Breast epithelium (tissue), 4 donors: ENCODE results near the gene NXT1. TPM values are rescaled to one million over a fixed set of nuclear protein-coding genes. Genes with fewer than 3 reads are reported as not detected.
"Not testable (repeated sequence)": the region's sequence is repeated elsewhere in the genome, so short reads cannot be mapped to it uniquely, and the experiment has no call there.

Experiments
- DNase-seq, 2 donors: peaks; one replicate each; pipeline ENCODE4 v3.0.0-alpha.2; 2019; ENCODE audit warnings: low spot score in 2 of 2
- H3K27ac ChIP-seq, 2 donors: fragments of 200-600 bp; sonication (generic) in 1 of 2; one replicate each; pipeline ENCODE4 v1.5.1; 2016 to 2019; ENCODE audit warnings: mild to moderate bottlenecking in 1 of 2
- H3K27me3 ChIP-seq, 2 donors: fragments of 200-600 bp; sonication (generic) in 1 of 2; one replicate each; pipeline versions ENCODE4 v1.5.1 to v1.6.0; 2017 to 2019; ENCODE audit warnings: control low read depth in 1 of 2, mild to moderate bottlenecking in 1 of 2
- H3K36me3 ChIP-seq: fragments of 200-600 bp; one replicate; pipeline ENCODE4 v1.5.1; 2019
- H3K4me1 ChIP-seq, 2 donors: fragments of 200-600 bp; sonication (generic); one replicate each; pipeline ENCODE4 v1.5.1; 2016 to 2019; ENCODE audit warnings: control low read depth in 1 of 2
- H3K4me3 ChIP-seq, 3 donors: fragments of 200-600 bp; sonication (generic); 1 replicate in 2 of 3; 2 replicates in 1 of 3; pipeline ENCODE4 v1.5.1; 2016 to 2019; ENCODE audit warnings: mild to moderate bottlenecking in 3 of 3, moderate library complexity in 2 of 3
- H3K9me3 ChIP-seq, 2 donors: fragments of 200-600 bp; sonication (generic) in 1 of 2; one replicate each; pipeline ENCODE4 v1.5.1; 2016 to 2019; ENCODE audit warnings: control low read depth in 1 of 2
- CTCF ChIP-seq, 3 donors: fragments of 450-650 bp; IDR thresholded peaks; one replicate each; pipeline ENCODE4 v1.5.1; 2016 to 2017; ENCODE audit warnings: antibody characterized with exemption in 3 of 3, mild to moderate bottlenecking in 3 of 3, moderate library complexity in 3 of 3
- POLR2A ChIP-seq: fragments of 450-650 bp; IDR thresholded peaks from one replicate; pipeline ENCODE4 v1.6.1; 2016; ENCODE audit warnings: antibody characterized with exemption, mild to moderate bottlenecking, moderate library complexity
- POLR2AphosphoS5 ChIP-seq, 3 donors: sonication (generic); formaldehyde crosslinking; IDR thresholded peaks; one replicate each; pipeline ENCODE4 v1.6.1; 2017; ENCODE audit warnings: antibody characterized with exemption in 3 of 3
- intact Hi-C: fragments of 100-400 bp; cut with DNase I; formaldehyde crosslinking; loops from one replicate; pipeline ENCODE4 v1.15.1; 2023; ENCODE audit warnings: low total_unique reads
- total RNA-seq, 3 donors: library from RNA; depleted of rRNA; stranded (reverse); fragments of >200 nt; gene quantifications; one replicate each; pipeline ENCODE4 v1.1.0, GENCODE V29; 2016

The NXT1 gene
- total RNA-seq, 3 donors from 2014 or later: 25.9 to 42.9 (median 33.2) TPM

GRCh38 chr20:23303325-23304102, 47.1 kb upstream of the NXT1 start:
- intact Hi-C loops: loop anchor here (5.0 kb wide), 1 partner anchor 374 kb away; no protein-coding TSS in a partner anchor
- Histone ChIP-seq H3K27me3 (no peaks in the 10 kb centered on the region), H3K9me3 (peaks cover 0 to 3% of the 10 kb centered on the region in 2 donors), H3K4me3 (no peak overlapping the region), H3K36me3 (no peaks in the 10 kb centered on the region), H3K4me1 (no peaks in the 10 kb centered on the region), H3K27ac (no peak overlapping the region)
- peak in 1 of 2 donors; percentile 20 for DNase-seq
- TF ChIP-seq POLR2AphosphoS5 (IDR thresholded peaks at IDR 0.05) (no peak), CTCF (IDR thresholded peaks at IDR 0.05) (no peak), POLR2A (no peak)

- Histone ChIP-seq H3K27ac (no peak overlapping the region), H3K9me3 (peaks cover 0 to 3% of the 10 kb centered on the region in 2 donors), H3K36me3 (no peaks in the 10 kb centered on the region), H3K4me3 (peak overlapping the region in 1 of 3 donors; percentile 17), H3K4me1 (no peaks in the 10 kb centered on the region), H3K27me3 (no peaks in the 10 kb centered on the region)
- intact Hi-C loops: loop anchor here (5.0 kb wide), 1 partner anchor 373 kb away; no protein-coding TSS in a partner anchor
- TF ChIP-seq POLR2A (no peak), POLR2AphosphoS5 (IDR thresholded peaks at IDR 0.05) (no peak), CTCF (IDR thresholded peaks at IDR 0.05) (no peak)
- peak in 1 of 2 donors; percentile 34 for DNase-seq
These were observed 46.0 kb upstream of the NXT1 start for GRCh38 chr20:23304616-23305015.

- no peak for TF ChIP-seq CTCF (IDR thresholded peaks at IDR 0.05)
- TF ChIP-seq POLR2AphosphoS5 (IDR thresholded peaks at IDR 0.05): no peak
- TF ChIP-seq POLR2A: no peak
- H3K36me3 ChIP-seq: no peaks in the 10 kb centered on the region
- peak in 1 of 2 donors; percentile 19 for DNase-seq
These were observed 45.5 kb upstream of the NXT1 start for GRCh38 chr20:23305098-23305497.

DNA sequence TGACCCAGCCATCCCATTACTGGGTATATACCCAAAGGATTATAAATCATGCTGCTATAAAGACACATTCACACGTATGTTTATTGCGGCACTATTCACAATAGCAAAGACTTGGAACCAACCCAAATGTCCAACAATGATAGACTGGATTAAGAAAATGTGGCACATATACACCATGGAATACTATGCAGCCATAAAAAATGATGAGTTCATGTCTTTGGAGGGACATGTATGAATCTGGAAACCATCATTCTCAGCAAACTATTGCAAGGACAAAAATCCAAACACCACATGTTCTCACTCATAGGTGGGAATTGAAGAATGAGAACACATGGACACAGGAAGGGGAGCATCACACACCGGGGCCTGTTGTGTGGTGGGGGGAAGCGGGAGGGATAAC, 43.2 kb upstream of the NXT1 start:
- H3K4me3 ChIP-seq, H3K27me3 ChIP-seq, H3K4me1 ChIP-seq, intact Hi-C loops, H3K36me3 ChIP-seq, H3K27ac ChIP-seq, H3K9me3 ChIP-seq, DNase-seq: not testable (repeated sequence)

More at GRCh38 chr20:23305098-23305497, 45.5 kb upstream of the NXT1 start:
- H3K4me3 ChIP-seq: peak overlapping the region in 1 of 3 donors; percentile 17
- H3K4me1 ChIP-seq: no peaks in the 10 kb centered on the region
- intact Hi-C loops: no loop called here
- H3K27ac ChIP-seq: no peak overlapping the region
- H3K27me3 ChIP-seq: no peaks in the 10 kb centered on the region
- H3K9me3 ChIP-seq: peaks cover 0 to 3% of the 10 kb centered on the region in 2 donors

DNA sequence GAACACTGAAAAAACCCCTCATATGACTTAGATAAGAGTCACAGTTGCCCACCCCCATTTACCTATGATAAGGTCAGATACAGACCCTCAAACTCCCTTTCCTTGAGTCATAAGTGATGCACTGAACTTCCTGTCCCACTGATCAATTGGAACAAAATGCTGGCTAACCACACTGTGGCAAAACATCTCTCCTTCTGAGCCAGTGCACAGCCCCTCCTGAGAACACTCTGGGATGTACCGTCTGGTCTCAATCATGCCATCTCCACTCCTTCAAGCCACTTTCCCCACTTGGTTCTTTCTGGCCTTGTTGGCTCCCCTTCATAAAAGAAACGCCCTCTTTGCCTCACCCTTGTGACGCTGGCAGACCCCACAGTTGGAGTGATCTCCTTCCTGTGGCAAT, 42.6 kb upstream of the NXT1 start:
- no peaks in the 10 kb centered on the region for H3K27me3 ChIP-seq
- no peak for TF ChIP-seq POLR2A
- no peak for TF ChIP-seq POLR2AphosphoS5 (IDR thresholded peaks at IDR 0.05)
- TF ChIP-seq CTCF (IDR thresholded peaks at IDR 0.05): no peak
- H3K36me3 ChIP-seq: no peaks in the 10 kb centered on the region
- peaks cover 0 to 3% of the 10 kb centered on the region in 2 donors for H3K9me3 ChIP-seq
- H3K27ac ChIP-seq: no peak overlapping the region
- no peaks in the 10 kb centered on the region for H3K4me1 ChIP-seq
- no peak for DNase-seq
- intact Hi-C loops: no loop called here
- no peak overlapping the region for H3K4me3 ChIP-seq
